Measurements from ENCODE around the gene SLC38A11. TPM values are rescaled to one million over a fixed set of nuclear protein-coding genes. Genes with fewer than 3 reads are reported as not detected.

Gene SLC38A11
- total RNA-seq, 6 experiments from 2014 or later: 0.58 to 3.6 (median 2.1) TPM

GRCh38 chr2:164859251-164859818 is 96.0 kb downstream of the SLC38A11 start:
- H3K27me3 ChIP-seq: no peaks in the 10 kb centered on the region
- no peaks in the 10 kb centered on the region for H3K9me3 ChIP-seq
- H3K4me1 ChIP-seq: no peaks in the 10 kb centered on the region
- TF ChIP-seq, protein P1, sequence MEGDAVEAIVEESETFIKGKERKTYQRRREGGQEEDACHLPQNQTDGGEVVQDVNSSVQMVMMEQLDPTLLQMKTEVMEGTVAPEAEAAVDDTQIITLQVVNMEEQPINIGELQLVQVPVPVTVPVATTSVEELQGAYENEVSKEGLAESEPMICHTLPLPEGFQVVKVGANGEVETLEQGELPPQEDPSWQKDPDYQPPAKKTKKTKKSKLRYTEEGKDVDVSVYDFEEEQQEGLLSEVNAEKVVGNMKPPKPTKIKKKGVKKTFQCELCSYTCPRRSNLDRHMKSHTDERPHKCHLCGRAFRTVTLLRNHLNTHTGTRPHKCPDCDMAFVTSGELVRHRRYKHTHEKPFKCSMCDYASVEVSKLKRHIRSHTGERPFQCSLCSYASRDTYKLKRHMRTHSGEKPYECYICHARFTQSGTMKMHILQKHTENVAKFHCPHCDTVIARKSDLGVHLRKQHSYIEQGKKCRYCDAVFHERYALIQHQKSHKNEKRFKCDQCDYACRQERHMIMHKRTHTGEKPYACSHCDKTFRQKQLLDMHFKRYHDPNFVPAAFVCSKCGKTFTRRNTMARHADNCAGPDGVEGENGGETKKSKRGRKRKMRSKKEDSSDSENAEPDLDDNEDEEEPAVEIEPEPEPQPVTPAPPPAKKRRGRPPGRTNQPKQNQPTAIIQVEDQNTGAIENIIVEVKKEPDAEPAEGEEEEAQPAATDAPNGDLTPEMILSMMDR (IDR thresholded peaks at IDR 0.05): no peak
- no peak for TF ChIP-seq POLR2A (IDR thresholded peaks at IDR 0.05)
- DNase-seq (no peak), ATAC-seq (no peak)
- no peak overlapping the region for H3K4me3 ChIP-seq
- 51% methylated on average over 2 of the region's 2 CpGs for WGBS (ENCODE audit: insufficient coverage, low coverage, low lambda C conversion rate, missing lambda C conversion rate)
- no peaks in the 10 kb centered on the region for H3K36me3 ChIP-seq
- no peak overlapping the region for H3K27ac ChIP-seq
- intact Hi-C loops (cut with DNase I): no loop called here

DNA sequence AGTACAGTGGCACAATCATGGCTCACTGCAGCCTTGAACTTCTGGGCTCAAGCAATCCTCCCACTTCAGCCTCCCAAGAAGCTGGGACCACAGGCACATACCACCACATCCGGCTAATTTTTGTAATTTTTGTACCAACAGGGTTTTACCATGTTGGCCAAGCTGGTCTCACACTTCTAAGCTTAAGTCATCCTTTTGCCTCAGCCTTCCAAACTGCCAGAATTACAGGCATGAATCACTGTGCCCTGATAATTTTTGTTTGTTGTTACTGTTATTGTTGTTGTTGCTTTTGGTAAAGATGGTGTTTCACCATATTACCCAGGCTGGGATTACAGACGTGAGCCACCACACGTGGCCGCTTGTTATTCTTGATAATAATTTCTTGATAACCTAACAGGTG is 103.2 kb downstream of the SLC38A11 start:
- Histone ChIP-seq H3K9me3 (no peaks in the 10 kb centered on the region), H3K4me1 (peaks cover 0 to 17% (median 0%) of the 10 kb centered on the region in 4 donors), H3K27ac (no peak overlapping the region), H3K4me3 (no peak overlapping the region), H3K27me3 (no peaks in the 10 kb centered on the region), H3K36me3 (no peaks in the 10 kb centered on the region)
- 90% methylated on average over 4 of the region's 4 CpGs for WGBS (ENCODE audit: insufficient coverage, low coverage, low lambda C conversion rate, missing lambda C conversion rate)
- no peak for ATAC-seq
- DNase-seq: no peak
- intact Hi-C loops (cut with DNase I): no loop called here
- no peak for TF ChIP-seq POLR2A (IDR thresholded peaks at IDR 0.05)
- TF ChIP-seq, protein P1 (IDR thresholded peaks at IDR 0.05): no peak

DNA sequence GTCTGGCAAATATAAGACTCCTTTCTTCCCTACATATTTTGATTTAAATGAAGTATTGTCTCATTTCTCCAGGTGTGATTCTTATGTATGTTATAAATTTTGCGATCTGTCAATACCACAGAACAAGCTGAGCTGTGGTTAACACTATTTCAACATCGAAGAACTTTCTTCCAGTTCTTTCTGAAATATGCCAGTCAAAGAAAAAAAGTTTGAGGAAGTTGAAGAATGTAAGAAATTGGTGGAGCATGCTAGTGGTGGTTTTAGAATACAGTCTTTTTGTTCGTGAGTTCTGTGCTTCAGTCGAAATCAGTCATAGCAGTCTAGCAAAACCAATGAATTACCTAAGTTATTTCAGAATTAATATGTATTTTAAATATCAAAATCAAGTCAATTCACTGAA is 105.1 kb downstream of the SLC38A11 start:
- intact Hi-C loops (cut with DNase I): no loop called here
- no peak overlapping the region for H3K27ac ChIP-seq
- H3K4me3 ChIP-seq: no peak overlapping the region
- H3K36me3 ChIP-seq: no peaks in the 10 kb centered on the region
- no peaks in the 10 kb centered on the region for H3K9me3 ChIP-seq
- no peaks in the 10 kb centered on the region for H3K27me3 ChIP-seq
- DNase-seq (no peak), ATAC-seq (peak; percentile 46 to 72 (median 56))
- WGBS (ENCODE audit: insufficient coverage, low coverage, low lambda C conversion rate, missing lambda C conversion rate): 33% methylated on average over 4 of the region's 4 CpGs
- peaks cover 0 to 17% (median 0%) of the 10 kb centered on the region in 4 donors for H3K4me1 ChIP-seq
- no peak for TF ChIP-seq POLR2A (IDR thresholded peaks at IDR 0.05)
- TF ChIP-seq, protein P1 (IDR thresholded peaks at IDR 0.05): no peak

DNA sequence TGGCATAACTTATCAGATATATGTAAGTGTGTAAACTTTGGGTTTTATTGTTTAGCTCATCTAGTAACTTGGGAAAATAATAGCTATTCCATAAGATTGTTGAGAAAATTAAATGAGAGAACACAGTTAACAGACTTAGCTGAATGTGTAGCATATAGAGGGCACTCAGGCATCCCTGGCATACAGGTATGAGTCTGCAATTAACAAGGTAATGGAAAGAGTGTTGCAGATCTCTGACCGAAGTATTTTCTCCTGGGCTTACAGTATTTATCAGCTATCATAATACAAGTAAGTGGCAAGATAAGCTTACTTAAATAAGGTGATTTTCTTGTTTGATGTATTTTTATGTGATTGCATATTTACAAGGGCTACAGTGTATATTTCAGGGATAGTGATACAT is 105.8 kb downstream of the SLC38A11 start:
- Histone ChIP-seq H3K9me3 (no peaks in the 10 kb centered on the region), H3K4me3 (no peak overlapping the region), H3K4me1 (peaks cover 0 to 17% (median 0%) of the 10 kb centered on the region in 4 donors), H3K27ac (no peak overlapping the region), H3K27me3 (no peaks in the 10 kb centered on the region), H3K36me3 (no peaks in the 10 kb centered on the region)
- intact Hi-C loops (cut with DNase I): no loop called here
- DNase-seq (no peak), ATAC-seq (peak in 1 of 4 donors; percentile 22)
- no peak for TF ChIP-seq POLR2A (IDR thresholded peaks at IDR 0.05)
- TF ChIP-seq, protein P1 (IDR thresholded peaks at IDR 0.05): no peak
- WGBS (ENCODE audit: insufficient coverage, low coverage, low lambda C conversion rate, missing lambda C conversion rate): 71% methylated on average over 1 of the region's 1 CpG
